HG03039 (cell line): ENCODE measurements around the gene NFIA.

Experiments
- ATAC-seq: cut with Tn5 transposase; IDR thresholded peaks from one replicate; pipeline ENCODE4 v1.9.1; 2021; ENCODE audit warnings: mild to moderate bottlenecking, moderate library complexity; ENCODE audit not compliant: unreplicated experiment

NFIA gene

DNA sequence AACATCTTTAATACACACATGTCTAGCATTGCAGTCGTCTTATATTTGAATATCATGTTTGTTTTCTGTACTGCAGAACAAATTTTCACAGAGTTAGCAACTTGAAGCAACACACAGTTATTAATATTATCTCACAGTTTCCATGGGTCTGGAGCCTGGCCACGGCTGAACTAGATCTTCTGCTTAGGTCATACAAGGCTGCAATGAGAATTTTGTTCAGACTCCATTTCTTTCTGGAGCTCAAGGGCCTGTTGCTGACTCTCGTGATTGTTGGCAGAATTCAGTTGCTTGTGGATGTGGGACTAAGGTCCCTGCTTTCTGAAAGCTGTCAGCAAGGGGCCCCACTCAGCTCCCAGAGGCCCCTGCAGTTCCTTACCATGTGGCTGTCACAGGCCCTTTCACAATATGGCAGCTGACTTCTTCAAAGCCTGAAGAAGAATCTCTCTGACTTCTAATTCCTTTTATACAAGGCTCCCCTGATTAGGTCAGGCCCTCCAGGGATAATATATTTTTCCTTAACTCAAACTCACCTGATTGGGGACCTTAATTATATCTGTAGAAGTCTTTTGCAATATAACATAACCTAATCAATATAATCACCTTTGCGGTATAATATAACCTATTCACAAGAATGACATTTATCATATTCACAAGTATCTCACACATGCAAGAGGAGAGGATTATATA, 296.3 kb downstream of the NFIA start:
- ATAC-seq, result no peak

GRCh38 chr1:61379693-61380092, 297.3 kb downstream of the NFIA start:
- ATAC-seq, result no peak

DNA sequence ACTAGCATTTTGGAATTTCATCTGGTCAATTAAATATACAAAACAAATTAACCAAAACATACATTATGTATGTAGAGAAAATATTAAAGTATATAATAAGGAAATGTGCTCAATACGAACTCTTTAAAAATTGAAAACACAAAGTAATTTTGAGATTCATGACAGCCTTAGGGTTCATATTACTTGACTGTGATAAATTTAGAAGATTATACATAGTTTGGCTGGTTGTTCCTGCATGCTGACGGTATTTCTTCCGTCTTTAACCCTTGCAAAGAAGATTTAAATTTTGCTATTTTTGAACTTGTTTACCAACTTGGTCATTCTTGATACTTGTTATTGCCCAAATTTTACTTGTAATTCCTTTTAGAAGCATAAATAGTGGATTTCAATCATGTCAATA, 298.2 kb downstream of the NFIA start:
- no peak for ATAC-seq

- no peak for ATAC-seq
These were observed 304.0 kb downstream of the NFIA start for GRCh38 chr1:61386323-61386722.

DNA sequence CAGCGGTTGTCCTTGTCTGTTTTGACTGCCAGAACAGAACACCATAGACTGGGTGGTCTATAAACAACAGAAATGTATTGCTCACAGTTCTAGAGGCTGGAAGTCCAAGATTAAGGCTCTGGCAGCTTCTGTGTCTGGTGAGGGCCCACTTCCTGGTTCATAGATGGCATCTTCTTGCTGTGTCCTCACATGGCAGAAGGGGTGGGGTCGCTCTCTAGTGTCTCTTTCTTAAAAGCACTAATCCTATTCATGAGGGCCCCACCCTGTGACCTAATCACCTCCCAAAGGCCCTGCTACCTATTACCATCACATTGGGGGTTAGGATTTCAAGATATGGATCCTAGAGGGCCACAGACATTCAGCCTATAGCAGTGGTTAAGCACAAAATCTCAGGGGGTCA, 304.4 kb downstream of the NFIA start:
- no peak for ATAC-seq

GRCh38 chr1:61387829-61388228, 305.5 kb downstream of the NFIA start:
- ATAC-seq, result peak; percentile 64

GRCh38 chr1:61388566-61388965, 306.2 kb downstream of the NFIA start:
- ATAC-seq, result no peak

GRCh38 chr1:61389194-61389925, 307.0 kb downstream of the NFIA start:
- no peak for ATAC-seq

DNA sequence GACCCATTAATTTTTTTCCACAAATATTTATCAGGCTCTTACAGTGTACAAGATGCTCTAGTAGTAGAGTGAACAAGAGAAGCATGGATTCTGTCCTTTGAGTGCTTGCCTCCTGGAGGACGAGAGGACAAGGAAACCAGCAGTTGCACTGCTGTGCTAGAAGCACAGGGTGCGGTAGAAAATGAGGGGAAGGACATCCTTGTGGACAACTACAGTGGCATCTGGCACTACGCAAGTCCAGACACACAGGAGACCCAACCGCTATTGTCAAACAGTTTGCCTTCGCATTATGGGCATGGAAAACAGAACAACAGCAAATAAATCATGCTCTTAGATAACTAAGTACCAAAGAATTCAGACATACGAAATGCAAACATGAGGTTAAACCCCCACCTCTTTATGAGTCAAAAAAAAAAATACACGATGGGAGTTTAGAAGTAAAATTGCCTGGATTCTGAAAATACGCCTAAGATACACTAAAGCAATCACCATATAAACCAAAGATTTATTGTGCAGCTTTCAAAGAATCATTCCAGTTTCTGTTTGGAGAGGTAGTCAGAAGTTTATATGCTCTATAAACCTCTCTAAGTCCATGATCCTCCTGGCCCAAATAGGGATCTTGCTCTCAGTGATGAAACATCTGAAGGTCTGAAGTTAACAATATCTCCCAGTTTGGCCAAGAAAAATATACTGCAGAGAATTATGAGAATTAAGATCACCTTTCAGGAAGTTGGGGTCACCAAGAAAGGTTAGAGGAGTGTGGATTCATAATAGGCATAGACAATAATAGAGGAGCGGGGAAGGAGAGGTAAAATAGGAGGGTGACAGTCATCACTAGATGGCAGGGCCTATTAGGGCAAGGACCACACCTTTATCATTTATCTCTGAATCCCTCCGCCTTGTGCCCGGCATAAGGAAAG, 307.8 kb downstream of the NFIA start:
- ATAC-seq, result no peak

- ATAC-seq, result no peak
These were observed 309.4 kb downstream of the NFIA start for GRCh38 chr1:61391730-61392129.

DNA sequence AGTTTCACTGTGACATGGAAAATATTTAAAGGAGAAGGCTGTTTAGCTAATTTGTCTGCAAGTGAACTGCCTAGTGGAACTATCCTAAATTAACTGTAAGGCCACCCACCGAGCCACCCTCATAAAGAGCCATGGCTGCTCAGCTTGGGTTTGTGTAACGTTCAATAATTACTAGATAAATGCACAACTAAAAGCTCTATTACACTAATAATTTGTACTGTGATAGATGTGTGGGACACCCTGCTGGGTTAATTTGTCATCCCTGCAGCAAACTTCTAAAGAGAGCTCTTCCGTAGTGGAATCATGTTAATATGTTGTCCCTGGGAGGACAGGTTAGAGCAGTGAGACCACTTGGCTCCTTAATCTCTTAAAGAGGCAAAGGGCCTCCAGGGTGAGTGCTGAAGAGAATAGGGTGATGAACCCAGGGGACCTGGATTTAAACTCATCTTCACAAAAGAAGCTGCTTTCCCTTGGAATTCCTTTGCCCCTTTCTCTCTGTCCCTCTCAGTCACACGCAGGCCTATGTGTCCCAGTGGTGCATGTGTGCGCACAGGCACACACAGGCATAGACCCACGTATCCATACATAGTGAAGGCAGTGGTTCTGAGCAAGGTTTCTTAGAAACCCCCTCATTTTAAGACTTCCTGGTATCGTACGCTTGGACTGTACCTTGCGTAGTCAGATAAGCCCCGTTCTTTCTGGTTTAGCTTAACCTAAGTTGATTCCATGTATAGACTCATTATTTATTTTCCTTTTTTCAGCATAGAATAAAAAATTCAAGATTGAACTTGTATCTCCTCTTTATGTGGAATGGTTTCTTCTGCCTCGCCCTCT, 310.3 kb downstream of the NFIA start:
- ATAC-seq, result no peak

DNA sequence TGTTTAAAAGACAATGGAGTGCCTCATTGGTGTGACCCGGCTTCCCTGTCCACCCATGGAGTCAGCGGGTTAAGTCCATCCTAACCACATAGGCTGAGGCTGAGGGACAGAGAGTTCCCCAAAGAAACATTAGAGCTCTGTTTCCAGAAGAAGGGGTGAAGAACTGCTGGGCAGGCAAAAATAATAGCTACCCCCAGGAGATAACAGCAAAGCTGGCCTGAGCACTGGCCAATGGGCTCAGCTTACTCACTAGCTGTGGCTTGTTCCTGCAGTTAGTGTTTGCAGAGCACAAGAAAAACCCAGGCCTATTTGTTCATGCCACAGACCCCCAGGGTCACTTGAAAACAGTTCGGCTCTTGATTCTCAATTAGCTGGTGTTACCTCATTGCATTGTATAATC, 311.2 kb downstream of the NFIA start:
- no peak for ATAC-seq

- ATAC-seq, result no peak
These were observed 312.9 kb downstream of the NFIA start for GRCh38 chr1:61395146-61395800.

DNA sequence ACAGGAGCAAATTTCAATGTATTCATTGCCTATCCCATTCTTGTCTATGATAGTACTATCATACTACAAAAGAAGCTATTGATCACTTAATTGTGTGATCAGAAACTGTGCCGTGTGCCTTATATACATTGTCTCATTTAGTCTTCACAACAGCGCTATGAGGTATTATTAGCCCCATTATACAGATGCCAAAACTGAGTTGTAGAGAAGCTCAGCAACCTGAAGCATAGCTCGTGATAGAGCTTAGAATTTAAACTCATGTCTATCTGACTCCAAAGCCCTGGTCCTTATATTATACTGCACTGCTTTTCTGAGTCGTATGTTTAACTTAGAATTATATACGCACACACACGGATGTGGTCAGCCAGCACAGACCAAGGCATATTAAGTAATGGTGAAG, 315.1 kb downstream of the NFIA start:
- ATAC-seq, result no peak

GRCh38 chr1:61397935-61398334, 315.6 kb downstream of the NFIA start:
- ATAC-seq, result no peak

GRCh38 chr1:61399199-61399598, 316.8 kb downstream of the NFIA start:
- ATAC-seq, result no peak

- no peak for ATAC-seq
These were observed 317.9 kb downstream of the NFIA start for GRCh38 chr1:61400131-61400770.

- no peak for ATAC-seq
These were observed 318.6 kb downstream of the NFIA start for GRCh38 chr1:61400997-61401396.

- ATAC-seq, result no peak
These were observed 321.6 kb downstream of the NFIA start for GRCh38 chr1:61403679-61404596.
